Measurements from ENCODE around the gene PLEKHA6. TPM values are rescaled to one million over a fixed set of nuclear protein-coding genes. Genes with fewer than 3 reads are reported as not detected.
A peak's percentile ranks its signal among the peaks of the same experiment; 100 is the strongest.

The PLEKHA6 gene
- total and polyA plus RNA-seq, 2 of the 4 experiments (the other 2 are of a cell fraction) = 8.2 to 19.9 TPM

GRCh38 chr1:204207136-204207616 lies 152.6 kb downstream of the PLEKHA6 start:
- Histone ChIP-seq H3K9me1 (ENCODE audit: insufficient read depth, low read length) (peaks cover 11% of the 10 kb centered on the region; the same call in 1 of the 2 replicates), H3K14ac (replicated peaks; ENCODE audit: low read depth, low read length) (no peak overlapping the region), H2AK9ac (replicated peaks; ENCODE audit: low read depth, low read length, poor library complexity) (no peak overlapping the region), H3K27me3 (ENCODE audit: control insufficient read depth, insufficient read depth, low read length) (no peaks in the 10 kb centered on the region; the same call in 1 of the 2 replicates), H3K4me2 (ENCODE audit: low read depth, low read length) (no peak overlapping the region), H3K9ac (ENCODE audit: low read depth, low read length) (no peak overlapping the region; the same call in 1 of the 2 replicates), H3K4me1 (ENCODE audit: control insufficient read depth, insufficient read depth, low read length) (peaks cover 3% of the 10 kb centered on the region; the same call in 1 of the 2 replicates), H3K27ac (ENCODE audit: insufficient read depth, low read length) (no peak overlapping the region), H4K5ac (ENCODE audit: low read depth, low read length) (no peak overlapping the region), H2BK15ac (ENCODE audit: low read depth, low read length) (no peak overlapping the region), H3K18ac (ENCODE audit: low read depth, low read length) (no peak overlapping the region), H3K23ac (ENCODE audit: low read depth, low read length) (no peak overlapping the region), H3K4ac (ENCODE audit: low read depth, low read length) (no peak overlapping the region), H3K4me3 (ENCODE audit: insufficient read depth, low read depth, low read length) (no peak overlapping the region), H4K91ac (ENCODE audit: insufficient read depth, low read depth, low read length) (no peak overlapping the region), H2BK5ac (ENCODE audit: low read depth, low read length, poor library complexity, severe bottlenecking) (no peak overlapping the region), H3K56ac (ENCODE audit: extremely low read depth, insufficient read depth, low read length) (no peak overlapping the region), H2AK5ac (ENCODE audit: low read depth, low read length) (peak overlapping the region; percentile 80; the same call in 1 of the 2 replicates), H2BK20ac (ENCODE audit: low read depth, low read length) (peak overlapping the region; percentile 53; the same call in 1 of the 2 replicates), H2BK120ac (ENCODE audit: low read depth, low read length) (peak overlapping the region; percentile 65; the same call in 1 of the 2 replicates), H3K79me1 (ENCODE audit: low read depth in 1 of 2, low read length in 2 of 2) (no peaks in the 10 kb centered on the region), H4K20me1 (ENCODE audit: insufficient read depth, low read length) (no peaks in the 10 kb centered on the region), H3K9me3 (ENCODE audit: control insufficient read depth, insufficient read depth, low read length) (no peaks in the 10 kb centered on the region), H4K8ac (ENCODE audit: low read depth in 2 of 2, low read length in 2 of 2) (peak overlapping the region; percentile 53 to 72; a peak in 2 of 4 replicates), H3K36me3 (ENCODE audit: control insufficient read depth, insufficient read depth, low read length) (no peaks in the 10 kb centered on the region), H2AFZ (replicated peaks; ENCODE audit: low read length, poor library complexity) (peak overlapping the region; percentile 81)
- ChIA-PET CTCF (interaction anchor here (0.5 to 3.0 kb wide), 26 partner anchors 9 to 165 kb away, joined by 3 to 32 read pairs (median 4); partner anchors contain the start of genes ETNK2, PLEKHA6 and REN), POLR2A (ENCODE audit: unreplicated experiment) (no interaction called here)
- BruUV-seq (replicated peaks) = no TSS peak
- in situ Hi-C loops (cut with MboI; ENCODE audit: low sequenced_read_pairs) (loop anchor here (5.0 kb wide), 1 partner anchor 40 kb away; the partner anchor contains the start of gene REN), intact Hi-C loops (cut with micrococcal nuclease) (loop anchor here (1.0 to 2.0 kb wide), 2 partner anchors 45 to 346 kb away; partner anchors contain the start of gene SNRPE), dilution Hi-C loops (cut with HindIII; ENCODE audit: low sequenced_read_pairs, unreplicated experiment) (no loop called here)
- no peak for DNase-seq
- 3% methylated on average over 10 of the region's 13 CpGs; no CpG with 5 or more reads in 1 of the 2 experiments for WGBS, 2 experiments (ENCODE audit: extremely low coverage in 2 of 2, insufficient read length in 1 of 2)
- peak; percentile 97 for ATAC-seq (ENCODE audit: low read depth)
- no peak for TF ChIP-seq RCOR1 (IDR thresholded peaks at IDR 0.05; ENCODE audit: insufficient replicate concordance, low read length)
- TF ChIP-seq BHLHE40 (IDR thresholded peaks at IDR 0.05; ENCODE audit: low read depth, low read length) = 0 out of 2 replicates have a peak, but pooled peaks have one; percentile 34
- TF ChIP-seq MAFK (IDR thresholded peaks at IDR 0.05; ENCODE audit: low read depth, low read length) = no peak
- TF ChIP-seq, protein P1, sequence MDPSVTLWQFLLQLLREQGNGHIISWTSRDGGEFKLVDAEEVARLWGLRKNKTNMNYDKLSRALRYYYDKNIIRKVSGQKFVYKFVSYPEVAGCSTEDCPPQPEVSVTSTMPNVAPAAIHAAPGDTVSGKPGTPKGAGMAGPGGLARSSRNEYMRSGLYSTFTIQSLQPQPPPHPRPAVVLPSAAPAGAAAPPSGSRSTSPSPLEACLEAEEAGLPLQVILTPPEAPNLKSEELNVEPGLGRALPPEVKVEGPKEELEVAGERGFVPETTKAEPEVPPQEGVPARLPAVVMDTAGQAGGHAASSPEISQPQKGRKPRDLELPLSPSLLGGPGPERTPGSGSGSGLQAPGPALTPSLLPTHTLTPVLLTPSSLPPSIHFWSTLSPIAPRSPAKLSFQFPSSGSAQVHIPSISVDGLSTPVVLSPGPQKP (IDR thresholded peaks at IDR 0.05; ENCODE audit: borderline replicate concordance, low read depth, low read length) = no peak
- TF ChIP-seq NFE2L2 (IDR thresholded peaks at IDR 0.05; ENCODE audit: low read depth, low read length) = no peak
- TF ChIP-seq POLR2A (IDR thresholded peaks at IDR 0.05; ENCODE audit: low read depth, low read length) = no peak
- peak; percentile 68 for TF ChIP-seq RAD21 (IDR thresholded peaks at IDR 0.05; ENCODE audit: low read length)
- no peak for TF ChIP-seq RFX5 (IDR thresholded peaks at IDR 0.05; ENCODE audit: low read depth, low read length)
- TF ChIP-seq SMC3 (IDR thresholded peaks at IDR 0.05; ENCODE audit: low read depth, low read length) = peak; percentile 82
- TF ChIP-seq CTCF (conservative IDR thresholded peaks at IDR 0.05; ENCODE audit: low read depth, low read length) = peak; percentile 82
- TF ChIP-seq CEBPB (IDR thresholded peaks at IDR 0.05; ENCODE audit: low read depth, low read length) = no peak
- no peak for TF ChIP-seq MXI1 (IDR thresholded peaks at IDR 0.05; ENCODE audit: borderline replicate concordance, low read depth, low read length)
- no peak for TF ChIP-seq CHD1 (IDR thresholded peaks at IDR 0.05; ENCODE audit: low read depth, low read length)
- TF ChIP-seq MAZ (IDR thresholded peaks at IDR 0.05; ENCODE audit: borderline replicate concordance, low read depth, low read length) = no peak
- no peak for TF ChIP-seq FOS (IDR thresholded peaks at IDR 0.05; ENCODE audit: low read depth, low read length)

Measured in IMR-90 (cell line).